ENCODE data around the gene HSPBAP1. TPM values are rescaled to one million over a fixed set of nuclear protein-coding genes. Genes with fewer than 3 reads are reported as not detected.
"Not testable (repeated sequence)": the region's sequence is repeated elsewhere in the genome, so short reads cannot be mapped to it uniquely, and the experiment has no call there.

The HSPBAP1 gene
- total and polyA plus RNA-seq, 11 donors, result 2.6 to 6.4 (median 3.7) TPM

- intact Hi-C loops (cut with DNase I), result no loop called here
- ATAC-seq (peak in 2 of 4 donors; percentile 20 to 76), DNase-seq (no peak)
- no peaks in the 10 kb centered on the region for H3K27me3 ChIP-seq
- TF ChIP-seq POLR2A (IDR thresholded peaks at IDR 0.05) (no peak), CTCF (IDR thresholded peaks at IDR 0.05) (no peak)
- 62 to 74% (median 65%) methylated on average over 3 of the region's 3 CpGs for WGBS, 4 donors
- H3K9me3 ChIP-seq, result peaks cover 0 to 7% (median 0%) of the 10 kb centered on the region in 12 donors
- no peak overlapping the region for H3K27ac ChIP-seq
- H3K4me1 ChIP-seq, result peaks cover 0 to 9% (median 0%) of the 10 kb centered on the region in 12 donors
- H3K4me3 ChIP-seq, result no peak overlapping the region
- H3K36me3 ChIP-seq, result peaks cover 0 to 89% (median 37%) of the 10 kb centered on the region in 9 donors
Measured at GRCh38 chr3:122714273-122714672, 79.4 kb downstream of the HSPBAP1 start.

- H3K36me3 ChIP-seq, result peaks cover 0 to 68% (median 23%) of the 10 kb centered on the region in 9 donors
- H3K27me3 ChIP-seq; ATAC-seq; DNase-seq; H3K4me1 ChIP-seq; H3K9me3 ChIP-seq; H3K4me3 ChIP-seq; intact Hi-C loops (cut with DNase I); H3K27ac ChIP-seq: not testable (repeated sequence)
- WGBS, 4 donors, result 92 to 96% (median 93%) methylated on average over 1 of the region's 1 CpG
Measured at GRCh38 chr3:122710616-122711251, 82.9 kb downstream of the HSPBAP1 start.

DNA sequence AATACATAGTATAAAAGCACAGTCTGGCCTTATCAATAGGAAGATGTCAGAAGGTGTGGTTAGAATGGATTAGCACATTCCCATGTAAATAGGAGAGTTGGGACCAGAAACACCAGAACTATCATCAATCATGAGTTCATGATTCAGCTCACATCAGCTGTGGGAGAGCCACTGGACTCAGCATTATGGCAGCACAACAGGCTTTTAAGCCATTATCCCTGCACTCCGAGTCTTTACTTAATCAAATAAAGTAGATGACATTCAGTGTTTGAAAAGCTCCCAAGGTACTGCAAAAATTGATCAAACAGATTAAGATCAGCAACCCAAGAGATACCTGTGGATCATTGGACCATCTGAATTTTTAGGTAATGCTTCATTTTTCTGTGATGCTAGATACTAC lies 88.3 kb downstream of the HSPBAP1 start:
- Histone ChIP-seq H3K4me3 (no peak overlapping the region), H3K9me3 (peaks cover 0 to 4% (median 0%) of the 10 kb centered on the region in 12 donors), H3K27me3 (no peaks in the 10 kb centered on the region), H3K36me3 (peaks cover 0 to 59% (median 11%) of the 10 kb centered on the region in 9 donors), H3K27ac (no peak overlapping the region), H3K4me1 (no peaks in the 10 kb centered on the region)
- WGBS, 4 donors, result 89 to 96% (median 93%) methylated on average over 1 of the region's 1 CpG
- intact Hi-C loops (cut with DNase I), result no loop called here
- DNase-seq (no peak), ATAC-seq (no peak)
- TF ChIP-seq CTCF (IDR thresholded peaks at IDR 0.05), result no peak
- no peak for TF ChIP-seq POLR2A (IDR thresholded peaks at IDR 0.05)

- no peaks in the 10 kb centered on the region for H3K9me3 ChIP-seq
- WGBS, 4 donors, result 91 to 93% (median 92%) methylated on average over 2 of the region's 2 CpGs
- H3K4me1 ChIP-seq, result no peaks in the 10 kb centered on the region
- no peak overlapping the region for H3K4me3 ChIP-seq
- H3K36me3 ChIP-seq, result peaks cover 0 to 61% (median 0%) of the 10 kb centered on the region in 9 donors
- intact Hi-C loops (cut with DNase I), result no loop called here
- no peak for ATAC-seq
- no peak for DNase-seq
- no peaks in the 10 kb centered on the region for H3K27me3 ChIP-seq
- H3K27ac ChIP-seq, result no peak overlapping the region
- no peak for TF ChIP-seq POLR2A (IDR thresholded peaks at IDR 0.05)
Measured at GRCh38 chr3:122700193-122700592, 93.4 kb downstream of the HSPBAP1 start.

- Histone ChIP-seq H3K9me3 (no peaks in the 10 kb centered on the region), H3K27ac (no peak overlapping the region), H3K27me3 (no peaks in the 10 kb centered on the region), H3K36me3 (peaks cover 0 to 66% (median 0%) of the 10 kb centered on the region in 9 donors), H3K4me3 (no peak overlapping the region), H3K4me1 (no peaks in the 10 kb centered on the region)
- WGBS, 4 donors, result 68 to 78% (median 75%) methylated on average over 2 of the region's 2 CpGs
- DNase-seq, result no peak
- ATAC-seq, result no peak
- TF ChIP-seq POLR2A (IDR thresholded peaks at IDR 0.05) (no peak), CTCF (IDR thresholded peaks at IDR 0.05) (no peak)
- intact Hi-C loops (cut with DNase I), result no loop called here
Measured at GRCh38 chr3:122697952-122698620, 95.5 kb downstream of the HSPBAP1 start.

Measured in heart left ventricle (tissue), 16 donors.